Lung (tissue), 12 donors: ENCODE measurements around the gene PRSS21. TPM values are rescaled to one million over a fixed set of nuclear protein-coding genes. Genes with fewer than 3 reads are reported as not detected.

Experiments
- ATAC-seq: fragments of 200-7000 bp; cut with Tn5 transposase; one replicate; pipeline ENCODE4 v1.9.1; 2020; ENCODE audit warnings: moderate number of reproducible peaks; ENCODE audit not compliant: insufficient read depth, low FRiP score
- DNase-seq, 3 donors: peaks; one replicate each; pipeline ENCODE4 v3.0.0-alpha.2; 2013 to 2017
- H3K27ac ChIP-seq, 2 donors: one replicate each; pipeline ENCODE4 v1.5.1; 2013; ENCODE audit warnings: mild to moderate bottlenecking in 2 of 2, moderate library complexity in 2 of 2, control low read depth in 1 of 2, inconsistent platforms in 1 of 2, low read depth in 1 of 2, low read length in 1 of 2
- H3K27me3 ChIP-seq, 3 donors: one replicate each; pipeline ENCODE4 v1.5.1; 2013; ENCODE audit warnings: low read length in 2 of 3; ENCODE audit not compliant: control insufficient read depth in 3 of 3, insufficient read depth in 3 of 3
- H3K36me3 ChIP-seq, 4 donors: one replicate each; pipeline ENCODE4 v1.5.1; 2013; ENCODE audit warnings: low read length in 4 of 4, mild to moderate bottlenecking in 1 of 4, moderate library complexity in 1 of 4; ENCODE audit not compliant: control insufficient read depth in 4 of 4, insufficient read depth in 4 of 4
- H3K4me1 ChIP-seq, 5 donors: one replicate each; pipeline ENCODE4 v1.5.1; 2013; ENCODE audit warnings: low read length in 5 of 5, mild to moderate bottlenecking in 2 of 5, moderate library complexity in 1 of 5; ENCODE audit not compliant: control insufficient read depth in 5 of 5, insufficient read depth in 5 of 5
- H3K4me3 ChIP-seq: one replicate; pipeline ENCODE4 v1.5.1; 2013; ENCODE audit warnings: mild to moderate bottlenecking, control low read depth, moderate library complexity
- H3K9ac ChIP-seq, 2 donors: one replicate each; pipeline ENCODE4 v1.5.1; 2013; ENCODE audit warnings: low read length in 2 of 2, control low read depth in 1 of 2; ENCODE audit not compliant: insufficient read depth in 1 of 2
- H3K9me3 ChIP-seq, 4 donors: one replicate each; pipeline ENCODE4 v1.5.1; 2013; ENCODE audit warnings: low read length in 3 of 4, mild to moderate bottlenecking in 1 of 4, moderate library complexity in 1 of 4; ENCODE audit not compliant: control insufficient read depth in 4 of 4, insufficient read depth in 3 of 4
- CTCF ChIP-seq: IDR thresholded peaks from 2 replicates; pipeline ENCODE4 v1.5.1; 2012; ENCODE audit warnings: mild to moderate bottlenecking; ENCODE audit errors: control extremely low read depth, extremely low read depth
- WGBS, 2 donors: extraction: QIAGEN DNeasy Blood & Tissue Kit; methylation state at CpG; one replicate each; pipeline ENCODE4 v1.1.7; 2013; 5-methylcytosine and 5-hydroxymethylcytosine counted together
- polyA plus RNA-seq, 2 donors: library from polyadenylated mRNA; stranded (reverse); fragments of 200-250 nt; gene quantifications; one replicate each; pipeline ENCODE4 v1.2.1, GENCODE V29; 2013
- total RNA-seq, 2 donors: library from RNA; depleted of rRNA in 1 of 2; stranded (reverse); fragments of >200 nt in 1 of 2; gene quantifications; one replicate each; pipeline ENCODE4 v1.2.1, GENCODE V29; 2014 to 2021
- donor health status: control.
- donor health status: control.
- donor health status: Bipolar disorder and iron deficiency.
- donor health status: healthy.
- donor health status: DM: yes; HTN: yes; CAD: no.

The PRSS21 gene
- total and polyA plus RNA-seq, 4 donors = 0.77 to 7.9 (median 4.2) TPM; not detected in 1

- no peak overlapping the region for H3K4me3 ChIP-seq
- no peak for ATAC-seq
- no peaks in the 10 kb centered on the region for H3K9me3 ChIP-seq
- H3K27ac ChIP-seq = no peak overlapping the region
- no peaks in the 10 kb centered on the region for H3K27me3 ChIP-seq
- no peak overlapping the region for H3K9ac ChIP-seq
- no peak for TF ChIP-seq CTCF
- WGBS, 2 donors = 84 to 85% methylated on average over 15 of the region's 15 CpGs
- peaks cover 0 to 13% (median 0%) of the 10 kb centered on the region in 5 donors for H3K4me1 ChIP-seq
- H3K36me3 ChIP-seq = no peaks in the 10 kb centered on the region
- DNase-seq = no peak
These were observed 10.3 kb downstream of the PRSS21 start for GRCh38 chr16:2827374-2827791.

- Histone ChIP-seq H3K27ac (no peak overlapping the region), H3K4me3 (no peak overlapping the region), H3K4me1 (peaks cover 0 to 13% (median 0%) of the 10 kb centered on the region in 5 donors), H3K9ac (no peak overlapping the region), H3K9me3 (no peaks in the 10 kb centered on the region), H3K36me3 (no peaks in the 10 kb centered on the region), H3K27me3 (no peaks in the 10 kb centered on the region)
- TF ChIP-seq CTCF = no peak
- ATAC-seq (no peak), DNase-seq (no peak)
- WGBS, 2 donors = 83 to 85% methylated on average over 14 of the region's 14 CpGs
These were observed 10.9 kb downstream of the PRSS21 start for GRCh38 chr16:2827831-2828520.

GRCh38 chr16:2828521-2828840 is 11.4 kb downstream of the PRSS21 start:
- DNase-seq (no peak), ATAC-seq (no peak)
- no peak for TF ChIP-seq CTCF
- Histone ChIP-seq H3K9me3 (no peaks in the 10 kb centered on the region), H3K4me1 (peaks cover 0 to 13% (median 0%) of the 10 kb centered on the region in 5 donors), H3K9ac (no peak overlapping the region), H3K36me3 (no peaks in the 10 kb centered on the region), H3K27ac (no peak overlapping the region), H3K27me3 (no peaks in the 10 kb centered on the region), H3K4me3 (no peak overlapping the region)
- 87 to 96% methylated on average over 8 of the region's 8 CpGs for WGBS, 2 donors

GRCh38 chr16:2828876-2829430 is 11.9 kb downstream of the PRSS21 start:
- Histone ChIP-seq H3K4me1 (peaks cover 0 to 13% (median 0%) of the 10 kb centered on the region in 5 donors), H3K9ac (no peak overlapping the region), H3K27ac (no peak overlapping the region), H3K36me3 (no peaks in the 10 kb centered on the region), H3K4me3 (no peak overlapping the region), H3K9me3 (no peaks in the 10 kb centered on the region), H3K27me3 (no peaks in the 10 kb centered on the region)
- DNase-seq (no peak), ATAC-seq (no peak)
- WGBS, 2 donors = 90% methylated on average over 17 of the region's 17 CpGs
- no peak for TF ChIP-seq CTCF
